Psoas muscle (tissue), 8 donors: ENCODE data around the gene HAX1. TPM values are rescaled to one million over a fixed set of nuclear protein-coding genes. Genes with fewer than 3 reads are reported as not detected.
A peak's percentile ranks its signal among the peaks of the same experiment; 100 is the strongest.
"Not testable (repeated sequence)": the region's sequence is repeated elsewhere in the genome, so short reads cannot be mapped to it uniquely, and the experiment has no call there.

ENCODE experiments used
- ATAC-seq, 4 donors: fragments of 200-7000 bp; cut with Tn5 transposase; one replicate each; pipeline ENCODE4 v1.9.1; 2020; ENCODE audit warnings: moderate library complexity in 3 of 4, mild to moderate bottlenecking in 2 of 4
- DNase-seq, 2 donors: peaks; one replicate each; pipeline ENCODE4 v3.0.0-alpha.2; 2020
- H3K27ac ChIP-seq: fragments of 200-600 bp; one replicate; pipeline ENCODE4 v1.8.0; 2022
- H3K27me3 ChIP-seq, 3 donors: fragments of 200-600 bp in 1 of 3; one replicate each; pipeline versions ENCODE4 v1.6.1 to v1.8.0; 2013 to 2022; ENCODE audit warnings: low read length in 2 of 3, mild to moderate bottlenecking in 2 of 3, moderate library complexity in 1 of 3; ENCODE audit not compliant: insufficient read depth in 3 of 3
- H3K36me3 ChIP-seq, 2 donors: fragments of 200-600 bp in 1 of 2; one replicate each; pipeline versions ENCODE4 v1.6.1 to v1.8.0; 2013 to 2022; ENCODE audit warnings: low read depth in 1 of 2, mild to moderate bottlenecking in 1 of 2, moderate library complexity in 1 of 2; ENCODE audit not compliant: insufficient read depth in 1 of 2
- H3K4me1 ChIP-seq: fragments of 200-600 bp; one replicate; pipeline ENCODE4 v1.8.0; 2022
- H3K4me3 ChIP-seq: fragments of 200-600 bp; one replicate; pipeline ENCODE4 v1.8.0; 2022; ENCODE audit warnings: mild to moderate bottlenecking
- H3K9me3 ChIP-seq: fragments of 200-600 bp; one replicate; pipeline ENCODE4 v1.8.0; 2022
- WGBS, 3 donors: extraction: QIAGEN DNeasy Blood & Tissue Kit; methylation state at CpG; one replicate each; pipeline versions ENCODE4 v1.1.6 to v1.1.7; 2013; 5-methylcytosine and 5-hydroxymethylcytosine counted together
- intact Hi-C, 2 donors: fragments of 100-400 bp; cut with DNase I; formaldehyde crosslinking; loops; one replicate each; pipeline versions ENCODE4 v1.11.0 to v1.14.2; 2022
- long read RNA-seq, 2 donors: library from polyadenylated mRNA; unstranded; transcript quantifications; one replicate each; pipeline ENCODE4 v2.0.0, GENCODE V29; 2021
- polyA plus RNA-seq, 3 donors: library from polyadenylated mRNA; stranded (reverse); fragments of 200-250 nt; gene quantifications; one replicate each; pipeline ENCODE4 v1.2.3, GENCODE V29; 2013
- total RNA-seq, 4 donors: library from RNA; stranded (reverse); fragmentation: NEBNext Ultra II Directional in 2 of 4; extraction: Animal tissue kit (Norgen Biotek cat#: 25700) in 2 of 4; gene quantifications; one replicate each; pipeline versions ENCODE4 v1.2.1 to v1.2.4, GENCODE V29; 2021 to 2023
- TF ChIP-seq, protein P1 (sequence below): fragments of 200-600 bp; IDR thresholded peaks from one replicate; pipeline ENCODE4 v1.8.0; 2022; ENCODE audit warnings: antibody characterized with exemption
- donor health status: healthy with polysubstance abuse.
- donor health status: DM: no; HTN: no; CAD: no; lungs with moderate emphysema.
- donor health status: Bipolar disorder and iron deficiency.
- donor health status: healthy.
- donor health status: DM: yes; HTN: yes; CAD: no.
- donor health status: DM: no; HTN: no; CAD: no.
- donor health status: DM: no; HTN: no; CAD: no.
- donor health status: DM: yes; HTN: yes; CAD: no.

Gene HAX1
- total RNA-seq (100 to 1,000 TPM; 122 to 148 (median 136) TPM), polyA plus RNA-seq (100 to 1,000 TPM; 110 to 154 (median 143) TPM)
- long read RNA-seq, donor 1, transcript HAX1-201 (7 exons, 1,227 nt): major isoform, 66 of 79 reads
- long read RNA-seq, donor 1, partial matches to known transcripts: 10 of 79 reads
- long read RNA-seq, donor 1, other reads (novel, unspliced or antisense): 2 of 79 reads
- long read RNA-seq, donor 2, transcript HAX1-201 (7 exons, 1,227 nt): major isoform, 112 of 136 reads
- long read RNA-seq, donor 2, transcript HAX1-204 (7 exons, 914 nt): minor isoform, 6 of 136 reads
- long read RNA-seq, donor 2, partial matches to known transcripts: 11 of 136 reads
- long read RNA-seq, donor 2, other reads (novel, unspliced or antisense): 1 of 136 reads

DNA sequence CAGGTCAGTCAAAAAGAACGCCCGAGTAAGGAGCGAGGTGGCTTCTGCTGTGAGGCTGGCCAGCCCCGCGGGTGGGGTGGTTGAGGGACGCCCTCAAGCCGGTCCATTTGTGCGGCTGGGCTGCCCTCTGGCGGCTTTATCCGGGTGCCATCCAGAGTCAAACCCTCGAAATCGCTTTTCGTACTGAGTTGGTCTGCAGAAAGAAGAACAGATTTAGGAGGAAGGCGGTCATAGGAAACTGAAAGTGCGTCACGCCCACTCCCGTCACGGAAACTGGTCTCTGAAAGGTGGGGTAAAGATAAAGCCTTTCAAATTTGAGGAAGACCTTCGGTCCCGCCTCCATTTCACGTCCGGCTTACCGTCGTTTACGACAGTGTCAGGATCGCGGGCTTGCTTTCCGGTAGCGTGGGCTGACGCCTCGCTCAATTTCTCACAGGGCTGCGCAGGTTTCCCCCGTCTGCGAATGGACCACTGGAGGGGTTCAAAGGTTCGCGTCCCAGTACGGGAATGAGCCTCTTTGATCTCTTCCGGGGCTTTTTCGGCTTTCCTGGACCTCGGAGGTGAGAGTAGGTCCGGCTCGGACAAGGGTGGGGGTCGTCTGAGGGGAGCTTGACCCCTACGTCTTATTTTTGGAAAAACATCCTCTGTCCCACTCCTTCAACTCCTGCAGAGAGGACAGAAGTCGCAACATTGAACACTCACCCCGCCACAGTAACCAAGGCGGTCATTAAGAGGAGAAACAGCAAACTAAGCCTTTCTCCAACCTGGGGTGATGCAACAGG, at the start of gene HAX1:
TSS of gene HAX1 (plus strand) at position 413 of the 782 bp plus-strand sequence. CDS start at position 508, 95 bp downstream.
- no peaks in the 10 kb centered on the region for H3K27me3 ChIP-seq
- ATAC-seq (peak; percentile 91 to 94 (median 92)), DNase-seq (peak; percentile 92 to 95)
- H3K27ac ChIP-seq: peak within 1 kb of the TSS; percentile 86
- peaks cover 13% of the 10 kb centered on the region for H3K4me1 ChIP-seq
- H3K9me3 ChIP-seq: no peaks in the 10 kb centered on the region
- intact Hi-C loops: loop anchor here (5.0 to 10.0 kb wide), 2 partner anchors 75 to 278 kb away; partner anchors contain the start of gene RPS27 (in 1 of the 2)
- 0% methylated on average over 47 of the region's 47 CpGs for WGBS, 3 donors
- peaks cover 11 to 66% of the 10 kb centered on the region in 2 donors for H3K36me3 ChIP-seq
- TF ChIP-seq, protein P1, sequence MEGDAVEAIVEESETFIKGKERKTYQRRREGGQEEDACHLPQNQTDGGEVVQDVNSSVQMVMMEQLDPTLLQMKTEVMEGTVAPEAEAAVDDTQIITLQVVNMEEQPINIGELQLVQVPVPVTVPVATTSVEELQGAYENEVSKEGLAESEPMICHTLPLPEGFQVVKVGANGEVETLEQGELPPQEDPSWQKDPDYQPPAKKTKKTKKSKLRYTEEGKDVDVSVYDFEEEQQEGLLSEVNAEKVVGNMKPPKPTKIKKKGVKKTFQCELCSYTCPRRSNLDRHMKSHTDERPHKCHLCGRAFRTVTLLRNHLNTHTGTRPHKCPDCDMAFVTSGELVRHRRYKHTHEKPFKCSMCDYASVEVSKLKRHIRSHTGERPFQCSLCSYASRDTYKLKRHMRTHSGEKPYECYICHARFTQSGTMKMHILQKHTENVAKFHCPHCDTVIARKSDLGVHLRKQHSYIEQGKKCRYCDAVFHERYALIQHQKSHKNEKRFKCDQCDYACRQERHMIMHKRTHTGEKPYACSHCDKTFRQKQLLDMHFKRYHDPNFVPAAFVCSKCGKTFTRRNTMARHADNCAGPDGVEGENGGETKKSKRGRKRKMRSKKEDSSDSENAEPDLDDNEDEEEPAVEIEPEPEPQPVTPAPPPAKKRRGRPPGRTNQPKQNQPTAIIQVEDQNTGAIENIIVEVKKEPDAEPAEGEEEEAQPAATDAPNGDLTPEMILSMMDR: peak; percentile 83
- peak within 1 kb of the TSS; percentile 80 for H3K4me3 ChIP-seq

GRCh38 chr1:154222918-154223317, 49.5 kb upstream of the HAX1 start:
- Histone ChIP-seq H3K36me3 (peaks cover 4 to 48% of the 10 kb centered on the region in 2 donors), H3K4me3 (peak overlapping the region; percentile 96), H3K9me3 (no peaks in the 10 kb centered on the region), H3K4me1 (peaks cover 46% of the 10 kb centered on the region), H3K27ac (peak overlapping the region; percentile 99), H3K27me3 (no peaks in the 10 kb centered on the region)
- WGBS, 3 donors: 87 to 89% (median 87%) methylated on average over 1 of the region's 1 CpG
- DNase-seq: no peak
- no peak for ATAC-seq
- TF ChIP-seq, protein P1: no peak
- intact Hi-C loops: loop anchor here in 1 of 2 donors (5.0 kb wide), 1 partner anchor 334 kb away; the partner anchor contains the start of gene UBE2Q1

DNA sequence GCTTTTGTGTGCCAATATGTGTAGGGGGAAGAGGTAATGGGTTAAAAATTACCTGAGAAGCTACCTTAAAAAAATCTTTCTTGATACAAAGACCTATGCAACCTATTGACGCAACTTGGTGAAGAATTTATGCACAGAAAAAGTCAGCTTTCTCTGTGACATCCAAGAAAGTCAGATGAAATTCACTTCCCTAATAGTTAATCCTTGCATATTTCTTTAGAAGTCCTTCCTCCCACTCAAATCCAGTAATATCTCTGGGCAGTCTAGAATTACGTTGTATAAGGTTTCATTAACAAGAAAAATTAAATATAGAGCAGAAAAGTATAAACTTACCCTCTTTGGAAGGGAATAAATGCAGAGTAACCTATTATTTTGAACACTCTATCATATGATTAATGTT, 48.8 kb upstream of the HAX1 start:
- Histone ChIP-seq H3K4me3 (peak overlapping the region; percentile 96), H3K4me1 (peaks cover 39% of the 10 kb centered on the region), H3K36me3 (peaks cover 0 to 48% of the 10 kb centered on the region in 2 donors), H3K9me3 (no peaks in the 10 kb centered on the region), H3K27ac (peak overlapping the region; percentile 99), H3K27me3 (no peaks in the 10 kb centered on the region)
- no peak for DNase-seq
- 31 to 59% (median 40%) methylated on average over 2 of the region's 2 CpGs for WGBS, 3 donors
- ATAC-seq: no peak
- intact Hi-C loops: loop anchor here in 1 of 2 donors (5.0 kb wide), 1 partner anchor 334 kb away; the partner anchor contains the start of gene UBE2Q1
- TF ChIP-seq, protein P1: no peak

- Histone ChIP-seq H3K27me3 (no peaks in the 10 kb centered on the region), H3K9me3 (no peaks in the 10 kb centered on the region), H3K4me1 (peaks cover 29% of the 10 kb centered on the region), H3K27ac (no peak overlapping the region), H3K4me3 (no peak overlapping the region), H3K36me3 (peaks cover 0 to 59% of the 10 kb centered on the region in 2 donors)
- ATAC-seq: no peak
- WGBS, 3 donors: 93 to 97% (median 96%) methylated on average over 2 of the region's 2 CpGs
- TF ChIP-seq, protein P1: no peak
- no peak for DNase-seq
- intact Hi-C loops: loop anchor here (5.0 kb wide), 2 partner anchors 37 to 42 kb away; no protein-coding TSS in a partner anchor
Observed at GRCh38 chr1:154225370-154225769, 47.1 kb upstream of the HAX1 start.

DNA sequence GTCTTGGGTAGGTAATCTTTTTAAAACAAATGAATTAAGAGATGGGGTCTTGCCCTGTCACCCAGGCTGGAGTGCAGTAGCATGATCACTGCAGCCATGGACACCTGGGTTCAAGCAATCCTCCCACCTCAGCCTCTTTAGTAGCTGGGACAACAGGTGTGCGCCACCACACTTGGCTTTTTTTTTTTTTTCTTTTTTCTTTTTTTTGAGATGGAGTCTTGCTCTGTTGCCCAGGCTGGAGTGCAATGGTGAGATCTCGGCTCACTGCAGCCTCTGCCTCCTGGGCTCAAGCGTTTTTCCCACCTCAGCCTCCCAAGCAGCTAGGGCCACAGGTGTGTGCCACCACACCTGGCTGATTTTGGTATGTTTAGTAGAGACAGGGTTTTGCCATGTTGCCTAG, 41.3 kb upstream of the HAX1 start:
- not testable (repeated sequence) for H3K4me3 ChIP-seq, H3K27ac ChIP-seq, H3K9me3 ChIP-seq, DNase-seq, H3K27me3 ChIP-seq, ATAC-seq, H3K4me1 ChIP-seq
- peaks cover 6 to 100% of the 10 kb centered on the region in 2 donors for H3K36me3 ChIP-seq
- WGBS, 3 donors: 94 to 99% (median 96%) methylated on average over 3 of the region's 3 CpGs
- intact Hi-C loops: loop anchor here in 1 of 2 donors (1.0 kb wide), 1 partner anchor 25 kb away; no protein-coding TSS in a partner anchor

DNA sequence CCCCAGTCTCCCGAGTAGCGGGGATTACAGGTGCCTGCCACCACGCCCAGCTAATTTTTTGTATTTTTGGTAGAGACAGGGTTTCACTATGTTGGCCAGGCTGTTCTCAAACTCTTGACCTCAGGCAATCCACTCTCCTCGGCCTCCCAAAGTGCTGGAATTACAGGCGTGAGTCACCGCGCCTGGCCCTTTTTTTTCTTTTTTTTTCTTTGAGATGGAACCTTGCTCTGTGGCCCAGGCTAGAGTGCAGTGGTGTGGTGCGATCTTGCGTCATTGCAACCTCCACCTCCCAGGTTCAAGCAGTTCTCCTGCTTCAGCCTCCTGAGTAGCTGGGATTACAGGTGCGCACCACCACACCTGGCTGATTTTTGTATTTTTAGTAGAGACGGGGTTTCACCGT, 39.3 kb upstream of the HAX1 start:
- intact Hi-C loops, H3K27ac ChIP-seq, H3K27me3 ChIP-seq, H3K4me3 ChIP-seq, ATAC-seq, H3K9me3 ChIP-seq, DNase-seq, H3K4me1 ChIP-seq: not testable (repeated sequence)
- 94 to 98% (median 95%) methylated on average over 12 of the region's 12 CpGs for WGBS, 3 donors
- H3K36me3 ChIP-seq: peaks cover 13 to 100% of the 10 kb centered on the region in 2 donors
